Hepatocyte (in vitro differentiated cells): Measurements from ENCODE around the gene ZNF667. TPM values are rescaled to one million over a fixed set of nuclear protein-coding genes. Genes with fewer than 3 reads are reported as not detected.

Source experiments
- DNase-seq: peaks from one replicate; pipeline ENCODE4 v3.0.0-alpha.2; 2016; ENCODE audit warnings: low spot score
- H2AFZ ChIP-seq: fragments of 200-600 bp; sonication (generic); 2 replicates; pipeline ENCODE4 v1.6.0; 2016; ENCODE audit warnings: antibody characterized with exemption, mild to moderate bottlenecking
- H3K27ac ChIP-seq: fragments of 200-600 bp; sonication (generic); 2 replicates; pipeline ENCODE4 v1.5.1; 2016; ENCODE audit warnings: mild to moderate bottlenecking
- H3K27me3 ChIP-seq: fragments of 200-600 bp; sonication (generic); 2 replicates; pipeline ENCODE4 v1.6.1; 2016
- H3K36me3 ChIP-seq: fragments of 200-600 bp; sonication (generic); replicated peaks from 2 replicates; pipeline ENCODE4 v1.5.1; 2016; ENCODE audit warnings: low read depth; ENCODE audit not compliant: insufficient read depth
- H3K4me1 ChIP-seq: fragments of 200-600 bp; sonication (generic); 2 replicates; pipeline ENCODE4 v1.5.1; 2016; ENCODE audit warnings: mild to moderate bottlenecking, moderate library complexity; ENCODE audit not compliant: insufficient read depth
- H3K4me2 ChIP-seq: fragments of 200-600 bp; sonication (generic); 2 replicates; pipeline ENCODE4 v1.6.0; 2016
- H3K4me3 ChIP-seq: fragments of 200-600 bp; sonication (generic); 2 replicates; pipeline ENCODE4 v1.5.1; 2016; ENCODE audit warnings: mild to moderate bottlenecking
- H3K79me2 ChIP-seq: fragments of 200-600 bp; sonication (generic); 2 replicates; pipeline ENCODE4 v1.6.0; 2017; ENCODE audit warnings: mild to moderate bottlenecking
- H3K9me2 ChIP-seq: fragments of 200-600 bp; sonication (generic); replicated peaks from 2 replicates; pipeline ENCODE4 v1.6.0; 2017; ENCODE audit warnings: mild to moderate bottlenecking; ENCODE audit not compliant: insufficient read depth
- H3K9me3 ChIP-seq: fragments of 200-600 bp; sonication (generic); 2 replicates; pipeline ENCODE4 v1.5.1; 2016; ENCODE audit warnings: low read depth, mild to moderate bottlenecking
- H4K20me1 ChIP-seq: fragments of 200-600 bp; sonication (generic); 2 replicates; pipeline ENCODE4 v1.6.0; 2016; ENCODE audit warnings: mild to moderate bottlenecking; ENCODE audit not compliant: insufficient read depth, poor library complexity, severe bottlenecking
- EZH2 ChIP-seq: fragments of 200-600 bp; sonication (generic); IDR thresholded peaks from 2 replicates; pipeline ENCODE4 v1.6.1; 2016; ENCODE audit warnings: antibody characterized with exemption, mild to moderate bottlenecking, borderline replicate concordance
- EZH2phosphoT487 ChIP-seq: fragments of 200-600 bp; sonication (generic); IDR thresholded peaks from one replicate; pipeline ENCODE4 v1.6.1; 2018; ENCODE audit warnings: antibody characterized with exemption, mild to moderate bottlenecking, low read depth, moderate library complexity; ENCODE audit not compliant: unreplicated experiment, severe bottlenecking
- WGBS: methylation state at CpG from one replicate; pipeline ENCODE4 v1.1.6; 2016; ENCODE audit warnings: low lambda C conversion rate; ENCODE audit errors: missing lambda C conversion rate; 5-methylcytosine and 5-hydroxymethylcytosine counted together
- polyA plus RNA-seq: library from polyadenylated mRNA; unstranded; fragments of >200 nt; fragmentation: Nextera tagmentation; extraction: Ambion mirVana; gene quantifications from 2 replicates; pipeline ENCODE4 v1.2.1, GENCODE V29; 2016
- total RNA-seq: library from RNA; depleted of rRNA; stranded (reverse); fragments of >200 nt; gene quantifications from 2 replicates; pipeline ENCODE4 v1.2.3, GENCODE V29; 2014
- TF ChIP-seq, protein P1 (sequence below): fragments of 200-600 bp; sonication (generic); IDR thresholded peaks from 2 replicates; pipeline ENCODE4 v1.5.1; 2016; ENCODE audit warnings: antibody characterized with exemption, mild to moderate bottlenecking; ENCODE audit not compliant: poor library complexity

Gene ZNF667
- total RNA-seq, result 3.4 and 4.4 TPM in 2 replicates
- 2.4 and 2.7 TPM in 2 replicates for polyA plus RNA-seq

DNA sequence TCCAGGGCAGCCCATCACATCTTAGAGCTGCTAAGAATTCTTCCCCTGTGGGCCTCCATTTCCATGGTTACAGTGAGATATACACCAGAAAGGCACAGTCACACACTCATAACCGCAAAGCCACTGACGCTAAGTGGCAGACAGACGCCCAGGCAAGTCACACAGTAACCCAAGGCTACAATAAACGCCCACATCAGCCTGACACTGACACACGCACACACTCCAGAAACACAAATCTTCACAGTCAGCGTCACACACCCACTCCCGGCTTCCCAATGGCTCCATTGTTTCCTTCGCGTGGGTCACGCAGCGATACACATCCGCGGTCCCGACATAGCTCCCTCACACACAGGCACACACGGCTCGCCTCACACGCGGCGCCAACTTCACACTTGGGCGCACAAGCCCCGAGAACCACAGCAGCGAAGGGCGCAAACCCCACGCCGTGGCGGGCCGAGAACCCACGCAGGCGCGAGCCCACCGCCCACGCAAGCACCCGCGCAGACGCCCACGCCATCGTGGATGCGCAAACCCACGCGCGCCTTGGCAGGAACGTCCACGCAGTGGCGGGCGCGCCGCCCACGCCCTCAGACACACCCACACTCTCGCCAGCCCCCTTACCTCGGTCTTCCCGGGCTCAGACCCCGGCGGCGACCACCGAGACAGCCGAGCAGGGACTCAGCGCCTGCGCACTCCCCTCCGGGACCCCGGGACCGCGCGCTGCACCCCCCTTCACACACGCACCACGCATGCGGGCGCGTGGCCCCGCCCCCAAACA, at the start of gene ZNF667:
Gene ZNF667, minus strand, starts transcription at position 695 of the 778 bp plus-strand sequence. CDS start 14,975 bp downstream, outside the sequence.
- Histone ChIP-seq H3K9me3 (peaks cover 5% of the 10 kb centered on the region), H2AFZ (peak within 1 kb of the TSS; percentile 43), H3K4me1 (no peaks in the 10 kb centered on the region), H3K79me2 (peaks cover 22% of the 10 kb centered on the region), H3K36me3 (no peaks in the 10 kb centered on the region), H4K20me1 (no peaks in the 10 kb centered on the region), H3K4me2 (peak within 1 kb of the TSS; percentile 78), H3K9me2 (no peaks in the 10 kb centered on the region), H3K27ac (peak within 1 kb of the TSS; percentile 86), H3K4me3 (peak within 1 kb of the TSS; percentile 83), H3K27me3 (no peaks in the 10 kb centered on the region)
- peak; percentile 43 for DNase-seq
- WGBS, result 36% methylated on average over 49 of the region's 69 CpGs
- no peak for TF ChIP-seq EZH2
- TF ChIP-seq, protein P1, sequence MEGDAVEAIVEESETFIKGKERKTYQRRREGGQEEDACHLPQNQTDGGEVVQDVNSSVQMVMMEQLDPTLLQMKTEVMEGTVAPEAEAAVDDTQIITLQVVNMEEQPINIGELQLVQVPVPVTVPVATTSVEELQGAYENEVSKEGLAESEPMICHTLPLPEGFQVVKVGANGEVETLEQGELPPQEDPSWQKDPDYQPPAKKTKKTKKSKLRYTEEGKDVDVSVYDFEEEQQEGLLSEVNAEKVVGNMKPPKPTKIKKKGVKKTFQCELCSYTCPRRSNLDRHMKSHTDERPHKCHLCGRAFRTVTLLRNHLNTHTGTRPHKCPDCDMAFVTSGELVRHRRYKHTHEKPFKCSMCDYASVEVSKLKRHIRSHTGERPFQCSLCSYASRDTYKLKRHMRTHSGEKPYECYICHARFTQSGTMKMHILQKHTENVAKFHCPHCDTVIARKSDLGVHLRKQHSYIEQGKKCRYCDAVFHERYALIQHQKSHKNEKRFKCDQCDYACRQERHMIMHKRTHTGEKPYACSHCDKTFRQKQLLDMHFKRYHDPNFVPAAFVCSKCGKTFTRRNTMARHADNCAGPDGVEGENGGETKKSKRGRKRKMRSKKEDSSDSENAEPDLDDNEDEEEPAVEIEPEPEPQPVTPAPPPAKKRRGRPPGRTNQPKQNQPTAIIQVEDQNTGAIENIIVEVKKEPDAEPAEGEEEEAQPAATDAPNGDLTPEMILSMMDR, result no peak

DNA sequence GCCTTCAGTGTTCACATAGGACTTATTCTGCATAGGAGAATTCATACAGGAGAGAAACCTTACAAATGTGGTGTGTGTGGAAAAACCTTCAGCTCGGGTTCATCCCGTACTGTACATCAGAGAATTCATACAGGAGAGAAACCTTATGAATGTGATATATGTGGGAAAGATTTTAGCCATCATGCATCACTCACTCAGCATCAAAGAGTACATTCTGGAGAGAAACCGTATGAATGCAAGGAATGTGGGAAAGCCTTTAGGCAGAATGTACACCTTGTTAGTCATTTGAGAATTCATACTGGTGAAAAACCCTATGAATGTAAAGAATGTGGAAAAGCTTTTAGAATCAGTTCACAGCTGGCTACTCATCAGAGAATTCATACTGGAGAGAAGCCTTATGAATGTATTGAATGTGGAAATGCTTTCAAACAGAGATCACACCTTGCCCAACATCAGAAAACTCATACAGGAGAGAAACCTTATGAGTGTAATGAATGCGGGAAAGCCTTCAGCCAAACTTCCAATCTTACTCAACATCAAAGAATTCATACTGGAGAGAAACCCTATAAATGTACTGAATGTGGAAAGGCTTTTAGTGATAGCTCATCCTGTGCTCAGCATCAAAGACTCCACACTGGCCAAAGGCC, 48.2 kb upstream of the ZNF667 start:
- Histone ChIP-seq H3K79me2 (no peaks in the 10 kb centered on the region), H3K36me3 (no peaks in the 10 kb centered on the region), H3K9me2 (no peaks in the 10 kb centered on the region), H2AFZ (no peak overlapping the region), H3K4me3 (no peak overlapping the region), H3K4me2 (no peak overlapping the region), H3K27ac (no peak overlapping the region), H3K4me1 (no peaks in the 10 kb centered on the region), H4K20me1 (no peaks in the 10 kb centered on the region), H3K9me3 (peaks cover 40% of the 10 kb centered on the region), H3K27me3 (no peaks in the 10 kb centered on the region)
- 86% methylated on average over 4 of the region's 4 CpGs for WGBS
- TF ChIP-seq, protein P1, result no peak
- TF ChIP-seq EZH2, result no peak
- no peak for TF ChIP-seq EZH2phosphoT487
- DNase-seq, result no peak

DNA sequence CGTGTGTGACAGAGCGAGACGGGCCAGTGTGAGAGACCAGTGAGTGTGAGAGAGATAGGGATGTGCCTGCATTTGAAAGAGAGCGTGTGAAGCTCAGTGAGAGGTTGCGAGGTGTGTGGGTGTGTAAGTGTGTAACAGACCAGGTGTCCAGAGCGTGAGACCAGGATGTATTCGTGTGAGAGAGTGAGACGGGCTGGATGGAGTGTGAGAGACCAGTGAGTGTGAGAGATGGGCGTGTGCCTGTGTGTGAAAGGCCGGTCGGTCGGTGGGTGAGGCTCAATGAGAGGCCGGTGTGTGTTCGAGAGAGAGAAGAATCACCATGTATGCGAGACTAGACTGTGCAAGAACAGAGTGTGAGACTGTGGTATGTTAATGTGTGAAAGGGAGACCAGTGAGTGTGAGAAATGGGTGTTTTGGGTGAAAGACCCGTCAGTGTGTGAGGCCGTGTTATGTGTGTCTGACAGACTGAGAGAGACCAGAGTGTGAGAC, 31.2 kb upstream of the ZNF667 start:
- no peak for DNase-seq
- H3K9me3 ChIP-seq, result peaks cover 4% of the 10 kb centered on the region

More for the DNA sequence above, 31.2 kb upstream of the ZNF667 start:
- peak overlapping the region; percentile 35 for H3K4me3 ChIP-seq
- no peaks in the 10 kb centered on the region for H4K20me1 ChIP-seq
- 65% methylated on average over 17 of the region's 17 CpGs for WGBS
- peak overlapping the region; percentile 99 for H3K27ac ChIP-seq
- H2AFZ ChIP-seq, result peak overlapping the region; percentile 71
- no peaks in the 10 kb centered on the region for H3K4me1 ChIP-seq
- H3K4me2 ChIP-seq, result peak overlapping the region; percentile 86
- no peaks in the 10 kb centered on the region for H3K79me2 ChIP-seq
- TF ChIP-seq EZH2phosphoT487, result no peak
- no peak for TF ChIP-seq EZH2
- TF ChIP-seq, protein P1, result no peak
- H3K36me3 ChIP-seq, result no peaks in the 10 kb centered on the region
- H3K27me3 ChIP-seq, result no peaks in the 10 kb centered on the region
- no peaks in the 10 kb centered on the region for H3K9me2 ChIP-seq
